Neural cell (in vitro differentiated cells): ENCODE measurements around the gene THEM5. TPM values are rescaled to one million over a fixed set of nuclear protein-coding genes. Genes with fewer than 3 reads are reported as not detected.

Experiments used
- H2AFZ ChIP-seq: fragments of 200-600, 300-800 bp; sonication (generic), shearing (Covaris generic); 2 replicates; pipeline ENCODE4 v1.6.0; 2014; ENCODE audit warnings: low read depth, mild to moderate bottlenecking, antibody characterized with exemption, low read length, moderate library complexity
- H3F3A ChIP-seq: fragments of 200-600 bp; shearing (Covaris generic); 2 replicates; pipeline ENCODE4 v1.6.1; 2016; ENCODE audit warnings: mild to moderate bottlenecking, moderate library complexity, mixed read lengths, antibody characterized with exemption, low read length; ENCODE audit not compliant: insufficient read depth, poor library complexity, severe bottlenecking
- H3K27ac ChIP-seq: fragments of 200-600, 300-800 bp; sonication (generic), shearing (Covaris generic); 2 replicates; pipeline ENCODE4 v1.5.1; 2014; ENCODE audit warnings: mild to moderate bottlenecking, low read length, moderate library complexity
- H3K27me3 ChIP-seq: fragments of 300-800, 200-600 bp; sonication (generic), shearing (Covaris generic); 2 replicates; pipeline ENCODE4 v1.6.0; 2014; ENCODE audit warnings: mild to moderate bottlenecking, low read depth, low read length, moderate library complexity; ENCODE audit not compliant: insufficient read depth
- H3K36me3 ChIP-seq: fragments of 300-800, 200-600 bp; sonication (generic), shearing (Covaris generic); 2 replicates; pipeline ENCODE4 v1.5.1; 2014; ENCODE audit warnings: mild to moderate bottlenecking, antibody characterized with exemption, low read length, moderate library complexity; ENCODE audit not compliant: insufficient read depth
- H3K4me2 ChIP-seq: fragments of 300-800, 200-600 bp; sonication (generic), shearing (Covaris generic); 2 replicates; pipeline ENCODE4 v1.6.0; 2014; ENCODE audit warnings: mild to moderate bottlenecking, low read length
- H3K4me3 ChIP-seq: fragments of 300-800, 200-600 bp; sonication (generic), shearing (Covaris generic); 2 replicates; pipeline ENCODE4 v1.5.1; 2014; ENCODE audit warnings: mild to moderate bottlenecking, low read length, moderate library complexity
- H3K79me2 ChIP-seq: fragments of 200-600 bp; shearing (Covaris generic); replicated peaks from 2 replicates; pipeline ENCODE4 v1.6.0; 2014; ENCODE audit warnings: mild to moderate bottlenecking, low read length, moderate library complexity; ENCODE audit not compliant: insufficient read depth
- H3K9ac ChIP-seq: fragments of 300-800, 200-600 bp; sonication (generic), shearing (Covaris generic); 2 replicates; pipeline ENCODE4 v1.6.1; 2016; ENCODE audit warnings: mild to moderate bottlenecking, low read length, mixed read lengths
- H3K9me2 ChIP-seq: fragments of 200-600 bp; shearing (Covaris generic); 2 replicates; pipeline ENCODE4 v1.6.1; 2016; ENCODE audit warnings: mild to moderate bottlenecking, low read length, mixed read lengths; ENCODE audit not compliant: insufficient read depth
- H3K9me3 ChIP-seq: fragments of 200-600, 300-800 bp; sonication (generic), shearing (Covaris generic); 2 replicates; pipeline ENCODE4 v1.6.1; 2016; ENCODE audit warnings: mild to moderate bottlenecking, mixed run types, low read length, moderate library complexity, mixed read lengths
- H4K20me1 ChIP-seq: fragments of 200-600 bp; shearing (Covaris generic); 2 replicates; pipeline ENCODE4 v1.6.1; 2016; ENCODE audit warnings: mild to moderate bottlenecking, mixed run types; ENCODE audit not compliant: insufficient read depth
- CTCF ChIP-seq: fragments of 450-650 bp; IDR thresholded peaks from 2 replicates; pipeline ENCODE4 v1.5.1; 2014; ENCODE audit warnings: antibody characterized with exemption, mild to moderate bottlenecking, moderate library complexity; ENCODE audit not compliant: poor library complexity, severe bottlenecking
- EP300 ChIP-seq: fragments of 450-650 bp; conservative IDR thresholded peaks from 2 replicates; pipeline ENCODE4 v1.6.1; 2014; ENCODE audit warnings: antibody characterized with exemption, mild to moderate bottlenecking, moderate library complexity; ENCODE audit not compliant: poor library complexity, severe bottlenecking
- EZH2 ChIP-seq: fragments of 200-600, 300-800 bp; shearing (Covaris generic), sonication (generic); IDR thresholded peaks from 2 replicates; pipeline ENCODE4 v1.6.1; 2014; ENCODE audit warnings: antibody characterized with exemption, low read length, borderline replicate concordance, mild to moderate bottlenecking; ENCODE audit not compliant: insufficient read depth, poor library complexity, severe bottlenecking
- MXI1 ChIP-seq: fragments of 450-650 bp; conservative IDR thresholded peaks from 2 replicates; pipeline ENCODE4 v1.6.1; 2014; ENCODE audit warnings: antibody characterized with exemption, mild to moderate bottlenecking; ENCODE audit not compliant: poor library complexity, severe bottlenecking
- POLR2AphosphoS5 ChIP-seq: IDR thresholded peaks from 2 replicates; pipeline ENCODE4 v1.6.1; 2012
- RAD21 ChIP-seq: fragments of 450-650 bp; conservative IDR thresholded peaks from 2 replicates; pipeline ENCODE4 v1.6.1; 2014; ENCODE audit warnings: antibody characterized with exemption, mild to moderate bottlenecking, moderate library complexity
- SMC3 ChIP-seq: fragments of 450-650 bp; conservative IDR thresholded peaks from 2 replicates; pipeline ENCODE4 v1.6.1; 2014; ENCODE audit warnings: antibody characterized with exemption, mild to moderate bottlenecking, moderate library complexity; ENCODE audit not compliant: poor library complexity
- TAF1 ChIP-seq: IDR thresholded peaks from 2 replicates; pipeline ENCODE4 v1.6.1; 2012; ENCODE audit warnings: low read depth
- polyA plus RNA-seq: library from polyadenylated mRNA; depleted of rRNA; stranded (reverse); fragments of >200 nt; gene quantifications from 2 replicates; pipeline ENCODE4 v1.2.3, GENCODE V29; 2014
- TF ChIP-seq, protein P1 (sequence below): IDR thresholded peaks from 2 replicates; pipeline ENCODE4 v1.6.1; 2012; ENCODE audit warnings: borderline replicate concordance

Gene THEM5
- polyA plus RNA-seq, 1 donor from 2014 or later: not detected

GRCh38 chr1:151809290-151809984 is 44.1 kb downstream of the THEM5 start:
- TF ChIP-seq POLR2AphosphoS5 (no peak), MXI1 (no peak), SMC3 (no peak), EP300 (no peak), CTCF (no peak), EZH2 (no peak), RAD21 (no peak), TAF1 (no peak)
- TF ChIP-seq, protein P1, sequence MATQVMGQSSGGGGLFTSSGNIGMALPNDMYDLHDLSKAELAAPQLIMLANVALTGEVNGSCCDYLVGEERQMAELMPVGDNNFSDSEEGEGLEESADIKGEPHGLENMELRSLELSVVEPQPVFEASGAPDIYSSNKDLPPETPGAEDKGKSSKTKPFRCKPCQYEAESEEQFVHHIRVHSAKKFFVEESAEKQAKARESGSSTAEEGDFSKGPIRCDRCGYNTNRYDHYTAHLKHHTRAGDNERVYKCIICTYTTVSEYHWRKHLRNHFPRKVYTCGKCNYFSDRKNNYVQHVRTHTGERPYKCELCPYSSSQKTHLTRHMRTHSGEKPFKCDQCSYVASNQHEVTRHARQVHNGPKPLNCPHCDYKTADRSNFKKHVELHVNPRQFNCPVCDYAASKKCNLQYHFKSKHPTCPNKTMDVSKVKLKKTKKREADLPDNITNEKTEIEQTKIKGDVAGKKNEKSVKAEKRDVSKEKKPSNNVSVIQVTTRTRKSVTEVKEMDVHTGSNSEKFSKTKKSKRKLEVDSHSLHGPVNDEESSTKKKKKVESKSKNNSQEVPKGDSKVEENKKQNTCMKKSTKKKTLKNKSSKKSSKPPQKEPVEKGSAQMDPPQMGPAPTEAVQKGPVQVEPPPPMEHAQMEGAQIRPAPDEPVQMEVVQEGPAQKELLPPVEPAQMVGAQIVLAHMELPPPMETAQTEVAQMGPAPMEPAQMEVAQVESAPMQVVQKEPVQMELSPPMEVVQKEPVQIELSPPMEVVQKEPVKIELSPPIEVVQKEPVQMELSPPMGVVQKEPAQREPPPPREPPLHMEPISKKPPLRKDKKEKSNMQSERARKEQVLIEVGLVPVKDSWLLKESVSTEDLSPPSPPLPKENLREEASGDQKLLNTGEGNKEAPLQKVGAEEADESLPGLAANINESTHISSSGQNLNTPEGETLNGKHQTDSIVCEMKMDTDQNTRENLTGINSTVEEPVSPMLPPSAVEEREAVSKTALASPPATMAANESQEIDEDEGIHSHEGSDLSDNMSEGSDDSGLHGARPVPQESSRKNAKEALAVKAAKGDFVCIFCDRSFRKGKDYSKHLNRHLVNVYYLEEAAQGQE: no peak
- Histone ChIP-seq H3F3A (no peaks in the 10 kb centered on the region), H2AFZ (no peak overlapping the region), H3K9me2 (no peaks in the 10 kb centered on the region), H3K79me2 (no peaks in the 10 kb centered on the region), H3K9me3 (no peaks in the 10 kb centered on the region), H3K4me2 (no peak overlapping the region), H3K36me3 (no peaks in the 10 kb centered on the region), H3K4me3 (no peak overlapping the region), H3K27ac (peak overlapping the region; percentile 37), H4K20me1 (no peaks in the 10 kb centered on the region), H3K27me3 (no peaks in the 10 kb centered on the region), H3K9ac (no peak overlapping the region)

DNA sequence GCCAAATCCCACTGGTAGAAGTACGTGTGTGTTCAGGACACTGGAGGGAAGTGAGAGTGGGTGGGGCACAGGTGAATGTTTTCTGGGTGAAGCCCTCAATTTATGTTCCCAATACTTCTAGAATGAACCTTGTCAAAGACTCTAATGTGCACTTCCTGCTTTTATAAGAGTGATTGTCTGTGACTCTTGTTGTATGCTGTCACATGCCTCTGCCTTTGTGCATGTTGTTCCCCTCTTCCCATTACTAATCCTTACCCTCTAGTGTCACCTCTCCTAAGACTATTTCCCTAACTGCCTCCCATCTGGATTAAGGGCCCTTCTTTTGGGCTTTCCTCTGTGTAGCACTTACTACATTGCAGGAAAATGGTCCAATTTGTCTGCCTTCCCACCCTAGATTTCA is 45.7 kb downstream of the THEM5 start:
- Histone ChIP-seq H3F3A (no peaks in the 10 kb centered on the region), H3K36me3 (no peaks in the 10 kb centered on the region), H3K79me2 (no peaks in the 10 kb centered on the region), H3K4me2 (no peak overlapping the region), H4K20me1 (no peaks in the 10 kb centered on the region), H3K4me3 (no peak overlapping the region), H3K27ac (no peak overlapping the region), H2AFZ (no peak overlapping the region), H3K27me3 (no peaks in the 10 kb centered on the region), H3K9ac (no peak overlapping the region), H3K9me2 (no peaks in the 10 kb centered on the region), H3K9me3 (no peaks in the 10 kb centered on the region)
- TF ChIP-seq SMC3 (no peak), EP300 (no peak), RAD21 (no peak), TAF1 (no peak), MXI1 (no peak), POLR2AphosphoS5 (no peak), CTCF (no peak), EZH2 (no peak)
- TF ChIP-seq, protein P1: no peak
